ENCODE measurements around the gene MYO9A. TPM values are rescaled to one million over a fixed set of nuclear protein-coding genes. Genes with fewer than 3 reads are reported as not detected.

The MYO9A gene
- total RNA-seq, 1 experiment from 2014 or later, result 23.0 TPM

GRCh38 chr15:71951134-71951533 is 166.8 kb downstream of the MYO9A start (continued):
- no peak for TF ChIP-seq CTCF (IDR thresholded peaks at IDR 0.05 in 2 of 3, conservative IDR thresholded peaks at IDR 0.05 in 1 of 3; ENCODE audit: borderline replicate concordance in 1 of 3, insufficient read depth in 1 of 3, low read depth in 2 of 3, low read length in 2 of 3)
- TF ChIP-seq FOSL1 (IDR thresholded peaks at IDR 0.05; ENCODE audit: low read depth), result no peak
- TF ChIP-seq CEBPB (IDR thresholded peaks at IDR 0.05; ENCODE audit: low read depth), result no peak
- no peak for TF ChIP-seq ZNF274 (IDR thresholded peaks at IDR 0.05; ENCODE audit: low read depth, low read length)
- TF ChIP-seq SRF (IDR thresholded peaks at IDR 0.05; ENCODE audit: low read depth), result no peak
- TF ChIP-seq EZH2phosphoT487 (IDR thresholded peaks at IDR 0.05; ENCODE audit: borderline replicate concordance), result no peak
- no peak for TF ChIP-seq SP1 (IDR thresholded peaks at IDR 0.05; ENCODE audit: low read depth)
- no peak for TF ChIP-seq POLR2AphosphoS5 (IDR thresholded peaks at IDR 0.05; ENCODE audit: low read depth, low read length)
- no peak for TF ChIP-seq POLR2A (IDR thresholded peaks at IDR 0.05; ENCODE audit: borderline replicate concordance, extremely low read depth, insufficient read depth, insufficient read length)

- ChIA-PET RAD21 (ENCODE audit: low non-redundant PET in 1 of 2, low total read pairs in 2 of 2, uncharacterized antibody in 2 of 2, unreplicated experiment in 2 of 2) (no interaction called here), CTCF (no interaction called here), POLR2A (no interaction called here)
- Histone ChIP-seq H3K27me3 (ENCODE audit: insufficient read depth, low read length) (no peaks in the 10 kb centered on the region), H4K20me1 (ENCODE audit: insufficient read depth) (no peaks in the 10 kb centered on the region), H3K79me2 (ENCODE audit: insufficient read depth, low read length) (no peaks in the 10 kb centered on the region), H3K4me1 (ENCODE audit: control insufficient read depth in 1 of 2, insufficient read depth in 2 of 2, low read length in 2 of 2) (no peaks in the 10 kb centered on the region), H2AFZ (ENCODE audit: low read depth, low read length, poor library complexity, severe bottlenecking) (no peak overlapping the region), H3K36me3 (ENCODE audit: control insufficient read depth in 1 of 2, insufficient read depth in 2 of 2, low read length in 2 of 2) (no peaks in the 10 kb centered on the region), H3K9me2 (ENCODE audit: insufficient read depth) (no peaks in the 10 kb centered on the region), H3K9ac (ENCODE audit: low read length) (no peak overlapping the region), H3K27ac (ENCODE audit: low read depth, low read length) (no peak overlapping the region), H3K9me3 (ENCODE audit: control insufficient read depth in 1 of 2, insufficient read depth in 1 of 2, low read depth in 1 of 2, low read length in 2 of 2) (no peaks in the 10 kb centered on the region), H3K4me3 (replicated peaks in 1 of 2; ENCODE audit: low read depth in 1 of 2, low read length in 2 of 2) (no peak overlapping the region), H3K4me2 (ENCODE audit: low read length) (no peak overlapping the region)
- no TSS peak for BruUV-seq (replicated peaks)
- TF ChIP-seq CTCF (IDR thresholded peaks at IDR 0.05 in 2 of 3, conservative IDR thresholded peaks at IDR 0.05 in 1 of 3; ENCODE audit: borderline replicate concordance in 1 of 3, insufficient read depth in 1 of 3, low read depth in 2 of 3, low read length in 2 of 3) (no peak), EGR1 (IDR thresholded peaks at IDR 0.05; ENCODE audit: low read depth) (no peak), ZFX (IDR thresholded peaks at IDR 0.05) (no peak)
- intact Hi-C loops (cut with micrococcal nuclease), result no loop called here
- no peak for ATAC-seq
- DNase-seq (ENCODE audit: low read depth, low spot score), result no peak
Observed at GRCh38 chr15:71945012-71945411, 172.9 kb downstream of the MYO9A start.
